DMS53 (cell line): ENCODE data around the gene MAF.
A peak's percentile ranks its signal among the peaks of the same experiment; 100 is the strongest.

Source experiments
- DNase-seq: peaks from one replicate; lab custom pipeline; 2025; lab: John Stamatoyannopoulos, UW

MAF gene

GRCh38 chr16:79612207-79612606, 11.7 kb upstream of the MAF start:
- DNase-seq: peak; percentile 9

- DNase-seq: no peak
Observed at GRCh38 chr16:79610771-79611170, 10.2 kb upstream of the MAF start.

GRCh38 chr16:79609861-79610260, 9.3 kb upstream of the MAF start:
- no peak for DNase-seq

GRCh38 chr16:79608976-79609375, 8.4 kb upstream of the MAF start:
- DNase-seq: no peak

GRCh38 chr16:79607587-79607986, 7.0 kb upstream of the MAF start:
- DNase-seq: peak; percentile 72

GRCh38 chr16:79605999-79606398, 5.5 kb upstream of the MAF start:
- DNase-seq: no peak

GRCh38 chr16:79603055-79603454, 2.5 kb upstream of the MAF start:
- no peak for DNase-seq

- no peak for DNase-seq
Observed at GRCh38 chr16:79602628-79603014, 2.1 kb upstream of the MAF start.

- peak; percentile 81 for DNase-seq
Observed at GRCh38 chr16:79601931-79602627, 1.5 kb upstream of the MAF start.

- DNase-seq: peak; percentile 67
Observed at GRCh38 chr16:79601092-79601930, 774 bp upstream of the MAF start.

GRCh38 chr16:79599837-79600637, 500 bp downstream of the MAF start:
- peak; percentile 86 for DNase-seq

GRCh38 chr16:79599256-79599836, 1.2 kb downstream of the MAF start:
- peak; percentile 66 for DNase-seq

- DNase-seq: peak; percentile 65
Observed at GRCh38 chr16:79598348-79599181, 2.0 kb downstream of the MAF start.

GRCh38 chr16:79598063-79598347, 2.5 kb downstream of the MAF start:
- DNase-seq: no peak

GRCh38 chr16:79597277-79598062, 3.1 kb downstream of the MAF start:
- DNase-seq: no peak

GRCh38 chr16:79595931-79596450, 4.5 kb downstream of the MAF start:
- DNase-seq: no peak

- DNase-seq: no peak
Observed at GRCh38 chr16:79595231-79595641, 5.3 kb downstream of the MAF start.

- DNase-seq: no peak
Observed at GRCh38 chr16:79593754-79594153, 6.8 kb downstream of the MAF start.

- DNase-seq: no peak
Observed at GRCh38 chr16:79593074-79593531, 7.4 kb downstream of the MAF start.

- DNase-seq: no peak
Observed at GRCh38 chr16:79592186-79592585, 8.4 kb downstream of the MAF start.
